DND-41 (cell line): ENCODE results near the gene DDC.

Source experiments
- ATAC-seq: fragments of 200-7000 bp; cut with Tn5 transposase; 3 replicates; pipeline ENCODE4 v1.9.1; 2021; ENCODE audit warnings: low read depth; ENCODE audit not compliant: insufficient read depth
- DNase-seq: peaks from one replicate; pipeline ENCODE4 v3.0.0-alpha.2; 2020
- H2AFZ ChIP-seq: 2 replicates; pipeline ENCODE4 v1.6.0; 2012; ENCODE audit warnings: low read depth, low read length
- H3K27ac ChIP-seq: 2 replicates; pipeline ENCODE4 v1.5.1; 2012; ENCODE audit warnings: low read length, inconsistent platforms
- H3K27me3 ChIP-seq: fragments of 200-600 bp; sonication (generic); 2 replicates; pipeline ENCODE4 v1.6.0; 2012; ENCODE audit warnings: low read length, mild to moderate bottlenecking, inconsistent platforms; ENCODE audit not compliant: insufficient read depth, poor library complexity
- H3K36me3 ChIP-seq: 2 replicates; pipeline ENCODE4 v1.5.1; 2012; ENCODE audit warnings: low read length, inconsistent platforms; ENCODE audit not compliant: insufficient read depth
- H3K4me1 ChIP-seq: 2 replicates; pipeline ENCODE4 v1.5.1; 2012; ENCODE audit warnings: mild to moderate bottlenecking, low read length; ENCODE audit not compliant: insufficient read depth
- H3K4me2 ChIP-seq: 2 replicates; pipeline ENCODE4 v1.6.0; 2012; ENCODE audit warnings: mild to moderate bottlenecking, moderate library complexity, low read length, inconsistent platforms; ENCODE audit not compliant: insufficient read depth
- H3K4me3 ChIP-seq, 2 experiments: fragments of 200-600 bp in 1 of 2; shearing (Covaris generic) in 1 of 2; 2 replicates each; pipeline ENCODE4 v1.5.1; 2012 to 2016; ENCODE audit warnings: inconsistent platforms in 2 of 2, low read length in 2 of 2, mild to moderate bottlenecking in 2 of 2, low read depth in 1 of 2, moderate library complexity in 1 of 2
- H3K79me2 ChIP-seq: 2 replicates; pipeline ENCODE4 v1.6.0; 2012; ENCODE audit warnings: low read length, inconsistent platforms; ENCODE audit not compliant: insufficient read depth
- H3K9ac ChIP-seq: 2 replicates; pipeline ENCODE4 v1.6.0; 2012; ENCODE audit warnings: low read depth, mild to moderate bottlenecking, inconsistent platforms, low read length, moderate library complexity
- H3K9me3 ChIP-seq: 2 replicates; pipeline ENCODE4 v1.5.1; 2012; ENCODE audit warnings: low read length, moderate library complexity, mild to moderate bottlenecking, inconsistent platforms; ENCODE audit not compliant: insufficient read depth, severe bottlenecking
- H4K20me1 ChIP-seq: 2 replicates; pipeline ENCODE4 v1.6.0; 2012; ENCODE audit warnings: low read length; ENCODE audit not compliant: insufficient read depth
- EZH2 ChIP-seq: IDR thresholded peaks from 3 replicates; pipeline ENCODE4 v1.6.1; 2012; ENCODE audit warnings: borderline replicate concordance, low read depth, mild to moderate bottlenecking, moderate library complexity, low read length, inconsistent platforms; ENCODE audit not compliant: severe bottlenecking
- TF ChIP-seq, protein P1 (sequence below): IDR thresholded peaks from 2 replicates; pipeline ENCODE4 v1.5.1; 2012; ENCODE audit warnings: borderline replicate concordance, low read length, moderate library complexity, mild to moderate bottlenecking; ENCODE audit not compliant: poor library complexity, severe bottlenecking; ENCODE audit errors: extremely low read depth

DDC gene

DNA sequence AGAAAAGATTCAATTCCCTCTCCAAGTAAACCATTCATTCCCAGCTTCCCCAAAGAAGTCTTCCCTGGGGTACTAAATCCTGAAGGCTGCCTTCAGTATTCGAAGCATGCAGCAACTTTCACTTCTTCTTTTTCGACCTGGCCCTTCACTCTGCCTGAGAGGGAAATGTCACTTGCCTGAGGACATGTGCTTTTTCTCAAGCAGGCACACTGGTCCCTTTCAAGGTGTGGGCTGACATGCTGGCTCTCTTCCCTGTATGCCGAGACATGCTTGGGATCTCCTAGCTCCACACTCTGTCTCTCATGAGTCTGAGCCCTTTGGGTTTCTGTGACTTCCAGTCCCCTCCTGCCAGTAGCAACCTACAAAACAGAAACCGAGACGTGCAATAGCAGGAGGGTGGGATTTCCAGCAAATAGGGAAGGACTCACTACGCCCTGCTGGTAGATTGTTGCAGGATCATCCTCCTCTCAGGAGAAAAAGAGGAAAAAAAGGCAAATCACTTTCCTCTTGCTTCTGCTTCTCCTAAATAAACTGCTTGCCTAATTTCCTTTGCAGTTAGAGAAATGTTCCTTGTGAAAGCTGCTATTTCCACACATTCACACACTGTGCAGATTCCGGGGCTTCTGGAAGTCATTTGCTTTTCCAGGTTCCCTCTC lies 148.6 kb downstream of the DDC start:
- H3K9ac ChIP-seq: no peak overlapping the region

DNA sequence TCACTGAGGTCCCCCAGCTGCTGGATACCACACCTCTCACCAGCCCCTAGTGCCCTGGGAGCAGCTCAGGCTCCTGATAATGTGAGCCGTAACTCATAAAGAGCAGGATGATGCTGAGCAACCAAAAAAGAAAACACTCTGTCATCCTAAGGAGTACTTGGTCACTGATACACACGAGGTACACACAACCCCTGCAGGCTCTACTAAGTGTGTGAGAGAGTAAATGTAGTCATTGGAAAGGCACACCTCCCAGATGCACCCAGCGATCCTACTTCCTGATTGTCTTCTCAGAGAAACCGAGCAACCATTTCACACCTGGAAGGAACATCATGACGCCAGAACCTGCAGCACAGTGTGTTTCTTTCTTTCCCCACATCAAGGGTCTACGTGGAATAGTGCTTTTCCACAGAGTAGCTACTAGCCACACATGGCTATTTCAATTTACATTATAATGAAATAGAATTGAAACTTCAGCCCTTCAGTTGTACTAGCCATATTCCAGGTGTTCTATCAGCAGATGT lies 149.3 kb downstream of the DDC start:
- H3K4me3 ChIP-seq: no peak overlapping the region
- H3K27ac ChIP-seq: no peak overlapping the region
- no peak overlapping the region for H2AFZ ChIP-seq
- no peaks in the 10 kb centered on the region for H4K20me1 ChIP-seq
- no peak overlapping the region for H3K9ac ChIP-seq
- H3K9me3 ChIP-seq: no peaks in the 10 kb centered on the region
- H3K27me3 ChIP-seq: no peaks in the 10 kb centered on the region
- DNase-seq (no peak), ATAC-seq (no peak)
- no peak overlapping the region for H3K4me2 ChIP-seq
- no peaks in the 10 kb centered on the region for H3K79me2 ChIP-seq
- H3K36me3 ChIP-seq: no peaks in the 10 kb centered on the region
- H3K4me1 ChIP-seq: no peaks in the 10 kb centered on the region
- no peak for TF ChIP-seq EZH2
- TF ChIP-seq, protein P1, sequence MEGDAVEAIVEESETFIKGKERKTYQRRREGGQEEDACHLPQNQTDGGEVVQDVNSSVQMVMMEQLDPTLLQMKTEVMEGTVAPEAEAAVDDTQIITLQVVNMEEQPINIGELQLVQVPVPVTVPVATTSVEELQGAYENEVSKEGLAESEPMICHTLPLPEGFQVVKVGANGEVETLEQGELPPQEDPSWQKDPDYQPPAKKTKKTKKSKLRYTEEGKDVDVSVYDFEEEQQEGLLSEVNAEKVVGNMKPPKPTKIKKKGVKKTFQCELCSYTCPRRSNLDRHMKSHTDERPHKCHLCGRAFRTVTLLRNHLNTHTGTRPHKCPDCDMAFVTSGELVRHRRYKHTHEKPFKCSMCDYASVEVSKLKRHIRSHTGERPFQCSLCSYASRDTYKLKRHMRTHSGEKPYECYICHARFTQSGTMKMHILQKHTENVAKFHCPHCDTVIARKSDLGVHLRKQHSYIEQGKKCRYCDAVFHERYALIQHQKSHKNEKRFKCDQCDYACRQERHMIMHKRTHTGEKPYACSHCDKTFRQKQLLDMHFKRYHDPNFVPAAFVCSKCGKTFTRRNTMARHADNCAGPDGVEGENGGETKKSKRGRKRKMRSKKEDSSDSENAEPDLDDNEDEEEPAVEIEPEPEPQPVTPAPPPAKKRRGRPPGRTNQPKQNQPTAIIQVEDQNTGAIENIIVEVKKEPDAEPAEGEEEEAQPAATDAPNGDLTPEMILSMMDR: no peak

More for the DNA sequence above, 148.6 kb downstream of the DDC start:
- Histone ChIP-seq H3K79me2 (no peaks in the 10 kb centered on the region), H3K27ac (no peak overlapping the region), H3K9me3 (no peaks in the 10 kb centered on the region), H2AFZ (0 out of 2 replicates have a peak overlapping the region, but pooled peaks have one; percentile 2), H3K27me3 (no peaks in the 10 kb centered on the region), H4K20me1 (no peaks in the 10 kb centered on the region), H3K4me3 (no peak overlapping the region), H3K4me1 (no peaks in the 10 kb centered on the region), H3K4me2 (no peak overlapping the region), H3K36me3 (no peaks in the 10 kb centered on the region)
- ATAC-seq (no peak), DNase-seq (no peak)
- TF ChIP-seq, protein P1: no peak
- TF ChIP-seq EZH2: no peak

DNA sequence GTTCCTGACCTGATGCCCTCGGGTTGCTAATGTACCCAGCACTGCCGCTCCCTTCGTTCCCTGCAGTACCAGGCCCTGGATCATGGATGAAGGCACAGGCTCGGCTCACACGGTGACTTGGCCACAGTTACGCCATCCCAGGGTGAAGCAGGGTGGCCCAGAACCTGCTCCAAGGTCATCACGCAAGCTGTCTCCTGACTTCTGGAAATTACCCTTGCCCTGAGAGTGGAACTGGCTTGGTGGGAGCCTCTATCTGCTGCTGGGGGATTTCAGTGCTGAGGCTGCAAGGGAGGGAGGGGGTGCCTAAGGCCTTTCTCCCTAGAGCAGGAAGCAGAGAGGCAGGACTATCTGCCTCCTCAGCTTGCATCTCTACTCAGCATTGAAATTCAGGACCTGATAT lies 151.6 kb downstream of the DDC start:
- Histone ChIP-seq H3K27ac (no peak overlapping the region), H3K9ac (no peak overlapping the region), H3K36me3 (no peaks in the 10 kb centered on the region), H3K9me3 (no peaks in the 10 kb centered on the region), H3K4me3 (no peak overlapping the region), H3K79me2 (no peaks in the 10 kb centered on the region), H2AFZ (no peak overlapping the region), H3K4me2 (no peak overlapping the region), H4K20me1 (no peaks in the 10 kb centered on the region), H3K4me1 (peaks cover 8% of the 10 kb centered on the region), H3K27me3 (no peaks in the 10 kb centered on the region)
- TF ChIP-seq, protein P1: no peak
- no peak for TF ChIP-seq EZH2
- DNase-seq (no peak), ATAC-seq (no peak)
